ENCODE results near the gene GRIN2C.

GRIN2C gene

DNA sequence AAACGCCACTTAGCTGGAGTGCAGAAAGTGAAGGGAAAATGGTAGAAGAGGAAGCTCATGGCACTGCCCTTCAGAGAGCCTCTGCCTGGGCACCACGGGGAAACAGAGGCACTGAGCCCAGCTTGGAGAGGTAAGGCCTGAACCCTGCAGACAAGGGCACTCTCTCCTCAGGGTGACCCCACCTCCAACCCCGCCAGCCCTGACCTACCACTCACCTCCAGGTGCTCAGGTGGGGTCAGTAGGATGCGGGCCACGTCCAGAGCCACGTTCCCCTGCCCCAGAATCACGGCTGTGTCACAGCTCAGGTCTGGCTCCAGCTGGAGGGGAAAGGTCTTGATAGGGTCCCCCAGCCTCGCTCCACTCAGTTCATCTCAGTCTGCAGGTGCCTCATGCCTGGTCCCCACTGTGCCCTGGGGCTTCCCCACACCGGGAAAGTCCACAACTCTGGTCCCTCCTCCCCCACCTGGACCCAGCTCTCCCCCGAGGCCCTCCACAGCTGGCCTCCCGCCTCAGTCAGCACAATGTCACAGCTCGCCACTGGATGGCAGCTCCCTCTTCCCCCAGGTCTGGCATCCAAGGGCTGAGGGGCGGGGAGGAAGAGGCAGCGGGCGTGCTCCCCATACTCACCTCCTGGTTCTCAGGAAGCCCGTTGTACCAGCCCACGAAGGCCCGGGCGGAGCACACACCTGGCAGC, 6.0 kb upstream of the GRIN2C start:
- H3K27ac ChIP-seq, result no peak overlapping the region
- no peak for TF ChIP-seq ZFX (IDR thresholded peaks at IDR 0.05; ENCODE audit: borderline replicate concordance)
- no peak for TF ChIP-seq CTCF (IDR thresholded peaks at IDR 0.05)

- no peak overlapping the region for H3K27ac ChIP-seq
- TF ChIP-seq ZFX (IDR thresholded peaks at IDR 0.05; ENCODE audit: borderline replicate concordance) (no peak), CTCF (IDR thresholded peaks at IDR 0.05) (peak; percentile 94)
These were observed 5.2 kb upstream of the GRIN2C start for GRCh38 chr17:74864866-74865395.

DNA sequence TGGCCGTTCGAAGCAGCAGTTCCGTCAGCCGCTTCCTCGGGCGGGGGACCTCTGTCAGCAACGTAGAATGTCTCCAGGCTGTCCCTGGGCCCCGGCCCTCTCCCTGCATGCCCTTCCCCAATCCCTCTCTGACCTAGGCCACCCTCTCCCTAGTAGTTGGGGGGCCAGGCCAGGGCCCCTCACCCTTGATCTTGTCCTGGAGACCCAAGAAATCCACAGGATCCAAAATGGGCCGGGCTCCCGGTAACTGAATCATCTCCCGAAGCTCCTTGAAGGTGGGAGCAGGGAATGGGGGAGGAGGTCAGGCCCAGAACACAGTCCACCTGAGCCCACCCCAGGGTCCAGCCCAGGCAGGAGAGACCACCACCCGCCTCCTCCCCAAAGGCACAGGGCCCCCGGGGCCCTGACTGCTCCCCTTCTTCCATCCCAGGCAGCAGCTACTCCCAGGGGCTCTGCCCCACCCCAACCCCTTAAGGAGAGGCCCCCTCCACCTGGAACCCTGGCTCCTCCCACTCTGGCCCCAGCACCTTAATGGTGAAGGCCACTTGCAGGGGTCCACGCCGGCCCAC, 4.7 kb upstream of the GRIN2C start:
- TF ChIP-seq ZFX (IDR thresholded peaks at IDR 0.05; ENCODE audit: borderline replicate concordance), result no peak
- no peak for TF ChIP-seq CTCF (IDR thresholded peaks at IDR 0.05)
- no peak overlapping the region for H3K27ac ChIP-seq

- H3K27ac ChIP-seq, result no peak overlapping the region
- TF ChIP-seq CTCF (IDR thresholded peaks at IDR 0.05) (no peak), ZFX (IDR thresholded peaks at IDR 0.05; ENCODE audit: borderline replicate concordance) (no peak)
These were observed 4.0 kb upstream of the GRIN2C start for GRCh38 chr17:74863420-74864296.

DNA sequence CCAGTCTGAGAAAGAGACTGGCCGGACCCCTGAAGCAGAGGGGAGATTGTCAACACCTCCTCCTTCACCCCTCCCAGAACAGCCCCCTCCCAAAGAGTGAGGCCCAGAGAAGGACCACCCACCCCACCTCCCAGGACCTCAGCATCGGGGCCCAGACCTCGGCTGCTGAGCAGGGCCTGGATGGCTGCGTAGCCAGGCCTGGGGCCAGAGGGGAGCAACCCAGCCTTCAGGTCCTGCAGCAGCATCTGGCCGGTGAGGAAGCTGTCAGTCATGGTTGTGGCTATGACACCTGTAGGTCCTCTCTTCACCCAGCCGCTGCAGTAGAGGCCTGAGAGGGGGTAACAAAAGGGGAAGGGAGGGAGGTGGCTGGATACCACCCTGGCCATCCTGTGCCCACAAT, 3.2 kb upstream of the GRIN2C start:
- no peak overlapping the region for H3K27ac ChIP-seq
- no peak for TF ChIP-seq ZFX (IDR thresholded peaks at IDR 0.05; ENCODE audit: borderline replicate concordance)
- TF ChIP-seq CTCF (IDR thresholded peaks at IDR 0.05), result no peak

GRCh38 chr17:74862108-74862901, 2.6 kb upstream of the GRIN2C start:
- H3K27ac ChIP-seq, result no peak overlapping the region
- peak; percentile 82 for TF ChIP-seq CTCF (IDR thresholded peaks at IDR 0.05)
- no peak for TF ChIP-seq ZFX (IDR thresholded peaks at IDR 0.05; ENCODE audit: borderline replicate concordance)

All from 22Rv1 (cell line).